ENCODE measurements around the gene THEMIS2. TPM values are rescaled to one million over a fixed set of nuclear protein-coding genes. Genes with fewer than 3 reads are reported as not detected.

Gene THEMIS2
- total RNA-seq, 2 experiments from 2014 or later = 4.1 to 20.3 TPM

- TF ChIP-seq EZH2phosphoT487 (IDR thresholded peaks at IDR 0.05; ENCODE audit: borderline replicate concordance, low read depth, low read length) (no peak), CTCF (conservative IDR thresholded peaks at IDR 0.05; ENCODE audit: low read length) (no peak)
- Histone ChIP-seq H3K4me2 (ENCODE audit: low read length) (peak overlapping the region; percentile 64), H3K79me2 (ENCODE audit: insufficient read depth, low read depth, low read length) (no peaks in the 10 kb centered on the region), H3K9me2 (ENCODE audit: insufficient read depth, low read length) (no peaks in the 10 kb centered on the region), H4K20me1 (ENCODE audit: insufficient read depth, low read length) (no peaks in the 10 kb centered on the region), H3K4me3 (ENCODE audit: low read depth, low read length, poor library complexity, severe bottlenecking) (no peak overlapping the region), H3K4me1 (ENCODE audit: insufficient read depth, low read length, poor library complexity, severe bottlenecking) (peaks cover 81% of the 10 kb centered on the region), H3K36me3 (ENCODE audit: insufficient read depth, low read length) (peaks cover 45% of the 10 kb centered on the region), H3K9me3 (ENCODE audit: low read length) (no peaks in the 10 kb centered on the region), H3K27ac (ENCODE audit: low read depth, low read length, poor library complexity, severe bottlenecking) (peak overlapping the region; percentile 52), H2AFZ (ENCODE audit: low read length) (no peak overlapping the region)
- CTCF ChIA-PET (ENCODE audit: unreplicated experiment) = interaction anchor here (0.6 kb wide), 1 partner anchor 258 kb away, joined by 3 read pairs; no protein-coding TSS in a partner anchor
- intact Hi-C loops (cut with micrococcal nuclease; ENCODE audit: unreplicated experiment) = no loop called here
- BruUV-seq (replicated peaks) = no TSS peak
- POLR2A ChIA-PET = no interaction called here
- DNase-seq (ENCODE audit: low spot score) = no peak
These were observed 14.4 kb downstream of the THEMIS2 start for GRCh38 chr1:27886744-27887143.

GRCh38 chr1:27887215-27888021 is 15.1 kb downstream of the THEMIS2 start:
- ChIA-PET CTCF (ENCODE audit: unreplicated experiment) (no interaction called here), POLR2A (interaction anchor here (0.7 kb wide), 1 partner anchor 1577 kb away, joined by 6 read pairs; no protein-coding TSS in a partner anchor)
- H3K79me2 ChIP-seq (ENCODE audit: insufficient read depth, low read depth, low read length) = no peaks in the 10 kb centered on the region
- peak overlapping the region; percentile 52 for H3K27ac ChIP-seq (ENCODE audit: low read depth, low read length, poor library complexity, severe bottlenecking)
- intact Hi-C loops (cut with micrococcal nuclease; ENCODE audit: unreplicated experiment) = no loop called here
- peaks cover 88% of the 10 kb centered on the region for H3K4me1 ChIP-seq (ENCODE audit: insufficient read depth, low read length, poor library complexity, severe bottlenecking)
- no TSS peak for BruUV-seq (replicated peaks)
- H3K36me3 ChIP-seq (ENCODE audit: insufficient read depth, low read length) = peaks cover 52% of the 10 kb centered on the region
- no peaks in the 10 kb centered on the region for H3K9me2 ChIP-seq (ENCODE audit: insufficient read depth, low read length)
- peak; percentile 77 for DNase-seq (ENCODE audit: low spot score)
- no peak overlapping the region for H2AFZ ChIP-seq (ENCODE audit: low read length)
- H3K4me2 ChIP-seq (ENCODE audit: low read length) = peak overlapping the region; percentile 64
- no peaks in the 10 kb centered on the region for H3K9me3 ChIP-seq (ENCODE audit: low read length)
- H3K4me3 ChIP-seq (ENCODE audit: low read depth, low read length, poor library complexity, severe bottlenecking) = no peak overlapping the region
- no peak for TF ChIP-seq EZH2phosphoT487 (IDR thresholded peaks at IDR 0.05; ENCODE audit: borderline replicate concordance, low read depth, low read length)
- no peak for TF ChIP-seq CTCF (conservative IDR thresholded peaks at IDR 0.05; ENCODE audit: low read length)
- no peaks in the 10 kb centered on the region for H4K20me1 ChIP-seq (ENCODE audit: insufficient read depth, low read length)

GRCh38 chr1:27889506-27889905 is 17.2 kb downstream of the THEMIS2 start:
- peak overlapping the region; percentile 83 for H3K27ac ChIP-seq (ENCODE audit: low read depth, low read length, poor library complexity, severe bottlenecking)
- no peak for DNase-seq (ENCODE audit: low spot score)
- peak overlapping the region; percentile 42 for H3K4me2 ChIP-seq (ENCODE audit: low read length)
- no peak for TF ChIP-seq EZH2phosphoT487 (IDR thresholded peaks at IDR 0.05; ENCODE audit: borderline replicate concordance, low read depth, low read length)
- no peak for TF ChIP-seq CTCF (conservative IDR thresholded peaks at IDR 0.05; ENCODE audit: low read length)
- H3K79me2 ChIP-seq (ENCODE audit: insufficient read depth, low read depth, low read length) = no peaks in the 10 kb centered on the region
- no peaks in the 10 kb centered on the region for H4K20me1 ChIP-seq (ENCODE audit: insufficient read depth, low read length)
- CTCF ChIA-PET (ENCODE audit: unreplicated experiment) = no interaction called here
- H3K4me3 ChIP-seq (ENCODE audit: low read depth, low read length, poor library complexity, severe bottlenecking) = peak overlapping the region; percentile 4
- POLR2A ChIA-PET = interaction anchor here (1.6 kb wide), 1 partner anchor 196 kb away, joined by 5 read pairs; no protein-coding TSS in a partner anchor
- no peaks in the 10 kb centered on the region for H3K9me2 ChIP-seq (ENCODE audit: insufficient read depth, low read length)
- intact Hi-C loops (cut with micrococcal nuclease; ENCODE audit: unreplicated experiment) = no loop called here
- H3K9me3 ChIP-seq (ENCODE audit: low read length) = no peaks in the 10 kb centered on the region
- no TSS peak for BruUV-seq (replicated peaks)
- no peak overlapping the region for H2AFZ ChIP-seq (ENCODE audit: low read length)
- H3K4me1 ChIP-seq (ENCODE audit: insufficient read depth, low read length, poor library complexity, severe bottlenecking) = peaks cover 85% of the 10 kb centered on the region
- peaks cover 73% of the 10 kb centered on the region for H3K36me3 ChIP-seq (ENCODE audit: insufficient read depth, low read length)
